ENCODE results near the gene CHRNB1. TPM values are rescaled to one million over a fixed set of nuclear protein-coding genes. Genes with fewer than 3 reads are reported as not detected.

The CHRNB1 gene
- total and polyA plus RNA-seq, 2 experiments from 2014 or later: 11.1 to 11.2 TPM

GRCh38 chr17:7438656-7439460, 6.0 kb upstream of the CHRNB1 start:
- Histone ChIP-seq H3K4me1 (ENCODE audit: insufficient read depth) (peaks cover 24% of the 10 kb centered on the region), H3K36me3 (ENCODE audit: insufficient read depth) (no peaks in the 10 kb centered on the region), H3K4me3 (peak overlapping the region; percentile 98), H2AFZ (no peak overlapping the region), H3F3A (replicated peaks; ENCODE audit: low read depth) (peaks cover 40% of the 10 kb centered on the region), H3K4me2 (peak overlapping the region; percentile 76), H3K9me2 (ENCODE audit: insufficient read depth) (no peaks in the 10 kb centered on the region), H3K27ac (ENCODE audit: low read depth) (no peak overlapping the region), H4K20me1 (replicated peaks; ENCODE audit: insufficient read depth) (peaks cover 1% of the 10 kb centered on the region; the same call in 1 of the 2 replicates), H3K79me2 (replicated peaks; ENCODE audit: insufficient read depth) (no peaks in the 10 kb centered on the region), H3K27me3 (ENCODE audit: insufficient read depth) (peaks cover 39% of the 10 kb centered on the region)
- Mint-ChIP-seq H3K27ac (no peak overlapping the region), H3K27me3 (ENCODE audit: insufficient read depth, low read depth, poor library complexity) (peaks cover 48% of the 10 kb centered on the region), H3K4me1 (peaks cover 31% of the 10 kb centered on the region), H3K9me3 (no peaks in the 10 kb centered on the region), H3K4me3 (peak overlapping the region; percentile 84), H3K36me3 (ENCODE audit: low read depth) (no peaks in the 10 kb centered on the region; the same call in 2 of the 3 replicates)
- no peak for DNase-seq (ENCODE audit: low spot score)
- no peak for ATAC-seq
- TF ChIP-seq ETS1 (IDR thresholded peaks at IDR 0.05) (no peak), EZH2 (IDR thresholded peaks at IDR 0.05; ENCODE audit: low read depth, unreplicated experiment) (peak; percentile 38)

GRCh38 chr17:7439462-7440112, 5.3 kb upstream of the CHRNB1 start, which contains the start of gene FGF11:
Gene FGF11, plus strand, starts transcription at chr17:7439512. Its CDS starts 109 bp downstream, at chr17:7439621.
- H3K4me1 ChIP-seq (ENCODE audit: insufficient read depth): peaks cover 32% of the 10 kb centered on the region
- peak within 1 kb of the TSS; percentile 72 for H2AFZ ChIP-seq
- peak within 1 kb of the TSS; percentile 76 for H3K4me2 ChIP-seq
- Mint-ChIP-seq H3K4me3 (peak within 1 kb of the TSS; percentile 96), H3K9me3 (no peaks in the 10 kb centered on the region), H3K27ac (peak within 1 kb of the TSS; percentile 98), H3K36me3 (ENCODE audit: low read depth) (no peaks in the 10 kb centered on the region; the same call in 2 of the 3 replicates), H3K27me3 (ENCODE audit: insufficient read depth, low read depth, poor library complexity) (peaks cover 52% of the 10 kb centered on the region), H3K4me1 (peaks cover 33% of the 10 kb centered on the region)
- peaks cover 47% of the 10 kb centered on the region for H3F3A ChIP-seq (replicated peaks; ENCODE audit: low read depth)
- peaks cover 3% of the 10 kb centered on the region; the same call in 1 of the 2 replicates for H4K20me1 ChIP-seq (replicated peaks; ENCODE audit: insufficient read depth)
- no peaks in the 10 kb centered on the region for H3K36me3 ChIP-seq (ENCODE audit: insufficient read depth)
- ATAC-seq (no peak; the same call in 2 of the 3 replicates), DNase-seq (ENCODE audit: low spot score) (peak; percentile 35)
- H3K27me3 ChIP-seq (ENCODE audit: insufficient read depth): peaks cover 46% of the 10 kb centered on the region
- no peaks in the 10 kb centered on the region for H3K79me2 ChIP-seq (replicated peaks; ENCODE audit: insufficient read depth)
- no peaks in the 10 kb centered on the region for H3K9me2 ChIP-seq (ENCODE audit: insufficient read depth)
- H3K27ac ChIP-seq (ENCODE audit: low read depth): peak within 1 kb of the TSS; percentile 95
- H3K4me3 ChIP-seq: peak within 1 kb of the TSS; percentile 98
- no peak for TF ChIP-seq REST (IDR thresholded peaks at IDR 0.05; ENCODE audit: unreplicated experiment)
- no peak for TF ChIP-seq JUNB (IDR thresholded peaks at IDR 0.05; ENCODE audit: unreplicated experiment)
- TF ChIP-seq ZNF331 (CRISPR knock-in tag; IDR thresholded peaks at IDR 0.05; ENCODE audit: low read depth): no peak
- no peak for TF ChIP-seq EZH2phosphoT487 (IDR thresholded peaks at IDR 0.05; ENCODE audit: unreplicated experiment)
- no peak for TF ChIP-seq STAT1 (IDR thresholded peaks at IDR 0.05; ENCODE audit: unreplicated experiment)
- TF ChIP-seq ZNF462 (CRISPR knock-in tag; IDR thresholded peaks at IDR 0.05): no peak

Measured in GM23338 (cell line).